ENCODE data around the gene CC2D1A. TPM values are rescaled to one million over a fixed set of nuclear protein-coding genes. Genes with fewer than 3 reads are reported as not detected.
"Not testable (repeated sequence)": the region's sequence is repeated elsewhere in the genome, so short reads cannot be mapped to it uniquely, and the experiment has no call there.

CC2D1A gene
- total RNA-seq, 2 experiments from 2014 or later: 16.4 to 16.9 TPM

- H3K27me3 ChIP-seq (ENCODE audit: control insufficient read depth in 1 of 2, insufficient read depth in 2 of 2, low read length in 2 of 2): no peaks in the 10 kb centered on the region
- no peak overlapping the region for H3K27ac Mint-ChIP-seq
- ChIA-PET CTCF (interaction anchor here (1.1 kb wide), 1 partner anchor 37 kb away, joined by 3 read pairs; no protein-coding TSS in a partner anchor), POLR2A (interaction anchor here (0.6 to 1.0 kb wide), 3 partner anchors 15 to 203 kb away, joined by 3 read pairs; no protein-coding TSS in a partner anchor)
- TF ChIP-seq CTCF (IDR thresholded peaks at IDR 0.05): no peak
- peaks cover 67% of the 10 kb centered on the region for H3K36me3 ChIP-seq (ENCODE audit: insufficient read depth, low read length)
- H3K4me1 ChIP-seq (ENCODE audit: insufficient read depth, low read length): peaks cover 2% of the 10 kb centered on the region
- H3K9me3 ChIP-seq (ENCODE audit: control insufficient read depth in 1 of 2, insufficient read depth in 1 of 2, low read length in 2 of 2): peaks cover 0 to 6% of the 10 kb centered on the region in 2 experiments
- no peaks in the 10 kb centered on the region for H3K9me3 Mint-ChIP-seq
- H3K27me3 Mint-ChIP-seq: no peaks in the 10 kb centered on the region
- H3K4me3 ChIP-seq (ENCODE audit: low read length): no peak overlapping the region
- no peaks in the 10 kb centered on the region for H3K4me1 Mint-ChIP-seq (ENCODE audit: low read depth)
- intact Hi-C loops (cut with DNase I, micrococcal nuclease): no loop called here
- peaks cover 67% of the 10 kb centered on the region for H3K36me3 Mint-ChIP-seq (ENCODE audit: low read depth)
- no peak overlapping the region for H3K27ac ChIP-seq (ENCODE audit: low read depth in 1 of 2, low read length in 2 of 2)
- DNase-seq: no peak
- no peak overlapping the region for H3K4me3 Mint-ChIP-seq
- ATAC-seq (ENCODE audit: poor library complexity): no peak
These were observed 12.9 kb downstream of the CC2D1A start for GRCh38 chr19:13918726-13919411.

GRCh38 chr19:13920524-13920923 lies 14.5 kb downstream of the CC2D1A start:
- Histone ChIP-seq H3K4me3 (ENCODE audit: low read length) (no peak overlapping the region), H3K27me3 (ENCODE audit: control insufficient read depth in 1 of 2, insufficient read depth in 2 of 2, low read length in 2 of 2) (no peaks in the 10 kb centered on the region), H3K9me3 (ENCODE audit: control insufficient read depth in 1 of 2, insufficient read depth in 1 of 2, low read length in 2 of 2) (peaks cover 0 to 6% of the 10 kb centered on the region in 2 experiments), H3K27ac (ENCODE audit: low read depth in 1 of 2, low read length in 2 of 2) (no peak overlapping the region), H3K36me3 (ENCODE audit: insufficient read depth, low read length) (peaks cover 61% of the 10 kb centered on the region), H3K4me1 (ENCODE audit: insufficient read depth, low read length) (peaks cover 2% of the 10 kb centered on the region)
- CTCF ChIA-PET: no interaction called here
- no peak overlapping the region for H3K27ac Mint-ChIP-seq
- TF ChIP-seq CTCF (IDR thresholded peaks at IDR 0.05): no peak
- DNase-seq (no peak), ATAC-seq (ENCODE audit: poor library complexity) (no peak)
- H3K9me3 Mint-ChIP-seq: no peaks in the 10 kb centered on the region
- POLR2A ChIA-PET: no interaction called here
- intact Hi-C loops (cut with DNase I, micrococcal nuclease): loop anchor here in 1 of 2 experiments (5.0 kb wide), 1 partner anchor 967 kb away; the partner anchor contains the start of gene OR7A17
- no peaks in the 10 kb centered on the region for H3K4me1 Mint-ChIP-seq (ENCODE audit: low read depth)
- H3K27me3 Mint-ChIP-seq: no peaks in the 10 kb centered on the region
- no peak overlapping the region for H3K4me3 Mint-ChIP-seq
- peaks cover 67% of the 10 kb centered on the region for H3K36me3 Mint-ChIP-seq (ENCODE audit: low read depth)

GRCh38 chr19:13920940-13921747 lies 15.1 kb downstream of the CC2D1A start:
- CTCF ChIA-PET: no interaction called here
- no peak for TF ChIP-seq CTCF (IDR thresholded peaks at IDR 0.05)
- H3K4me3 Mint-ChIP-seq: no peak overlapping the region

GRCh38 chr19:13922118-13922517 lies 16.1 kb downstream of the CC2D1A start:
- H3K27me3 ChIP-seq (ENCODE audit: control insufficient read depth in 1 of 2, insufficient read depth in 2 of 2, low read length in 2 of 2); H3K27ac ChIP-seq (ENCODE audit: low read depth in 1 of 2, low read length in 2 of 2); H3K9me3 Mint-ChIP-seq; POLR2A ChIA-PET; CTCF ChIA-PET; ATAC-seq (ENCODE audit: poor library complexity); H3K4me3 Mint-ChIP-seq; DNase-seq; H3K27ac Mint-ChIP-seq; H3K4me1 Mint-ChIP-seq (ENCODE audit: low read depth); H3K27me3 Mint-ChIP-seq; H3K9me3 ChIP-seq (ENCODE audit: control insufficient read depth in 1 of 2, insufficient read depth in 1 of 2, low read length in 2 of 2); H3K4me3 ChIP-seq (ENCODE audit: low read length): not testable (repeated sequence)
- Histone ChIP-seq H3K36me3 (ENCODE audit: insufficient read depth, low read length) (peaks cover 61% of the 10 kb centered on the region), H3K4me1 (ENCODE audit: insufficient read depth, low read length) (peaks cover 11% of the 10 kb centered on the region)
- H3K36me3 Mint-ChIP-seq (ENCODE audit: low read depth): peaks cover 72% of the 10 kb centered on the region
- intact Hi-C loops (cut with DNase I, micrococcal nuclease): loop anchor here in 1 of 2 experiments (5.0 kb wide), 1 partner anchor 965 kb away; the partner anchor contains the start of gene OR7A17

More at GRCh38 chr19:13920940-13921747, 15.1 kb downstream of the CC2D1A start:
- Mint-ChIP-seq H3K27me3 (no peaks in the 10 kb centered on the region), H3K36me3 (ENCODE audit: low read depth) (peaks cover 70% of the 10 kb centered on the region), H3K4me1 (ENCODE audit: low read depth) (no peaks in the 10 kb centered on the region), H3K9me3 (no peaks in the 10 kb centered on the region), H3K27ac (peak overlapping the region; percentile 28)
- Histone ChIP-seq H3K4me1 (ENCODE audit: insufficient read depth, low read length) (peaks cover 2% of the 10 kb centered on the region), H3K4me3 (ENCODE audit: low read length) (no peak overlapping the region), H3K36me3 (ENCODE audit: insufficient read depth, low read length) (peaks cover 58% of the 10 kb centered on the region), H3K27ac (ENCODE audit: low read depth in 1 of 2, low read length in 2 of 2) (no peak overlapping the region), H3K27me3 (ENCODE audit: control insufficient read depth in 1 of 2, insufficient read depth in 2 of 2, low read length in 2 of 2) (no peaks in the 10 kb centered on the region), H3K9me3 (ENCODE audit: control insufficient read depth in 1 of 2, insufficient read depth in 1 of 2, low read length in 2 of 2) (peaks cover 0 to 6% of the 10 kb centered on the region in 2 experiments)
- ATAC-seq (ENCODE audit: poor library complexity): peak; percentile 83
- peak in 4 of 14 experiments; percentile 15 to 62 (median 48) for DNase-seq
- POLR2A ChIA-PET: no interaction called here
- intact Hi-C loops (cut with DNase I, micrococcal nuclease): loop anchor here in 1 of 2 experiments (5.0 kb wide), 1 partner anchor 966 kb away; the partner anchor contains the start of gene OR7A17
